ENCODE results near the gene FER.

GRCh38 chr5:108937221-108937620 is 189.5 kb downstream of the FER start:
- no peak for TF ChIP-seq EZH2 (IDR thresholded peaks at IDR 0.05; ENCODE audit: borderline replicate concordance, low read depth, low read length, poor library complexity, severe bottlenecking)
- TF ChIP-seq CTCF (conservative IDR thresholded peaks at IDR 0.05; ENCODE audit: low read depth, low read length) = no peak

Data from A673 (cell line).